Trophoblast cell (in vitro differentiated cells and primary cell): ENCODE measurements around the gene WDR7.

ENCODE experiments used
- DNase-seq, 2 donors: peaks; one replicate each; pipeline ENCODE4 v3.0.0-alpha.2; 2016
- H2AFZ ChIP-seq: 2 replicates; pipeline ENCODE4 v1.6.1; 2013; ENCODE audit warnings: low read length, moderate library complexity, mild to moderate bottlenecking; ENCODE audit not compliant: insufficient read depth, poor library complexity
- H2AK5ac ChIP-seq: 2 replicates; pipeline ENCODE4 v1.6.1; 2013; ENCODE audit warnings: mild to moderate bottlenecking, low read length
- H2BK120ac ChIP-seq: 2 replicates; pipeline ENCODE4 v1.6.1; 2013; ENCODE audit warnings: low read length, mild to moderate bottlenecking, moderate library complexity; ENCODE audit not compliant: insufficient read depth, poor library complexity
- H2BK12ac ChIP-seq: 2 replicates; pipeline ENCODE4 v1.6.1; 2013; ENCODE audit warnings: mild to moderate bottlenecking, low read length, moderate library complexity
- H2BK5ac ChIP-seq: 2 replicates; pipeline ENCODE4 v1.6.1; 2013; ENCODE audit warnings: low read length, low read depth, moderate library complexity, mild to moderate bottlenecking; ENCODE audit not compliant: poor library complexity
- H3K14ac ChIP-seq: 2 replicates; pipeline ENCODE4 v1.6.1; 2013; ENCODE audit warnings: mild to moderate bottlenecking, low read length
- H3K18ac ChIP-seq: 2 replicates; pipeline ENCODE4 v1.6.1; 2013; ENCODE audit warnings: mild to moderate bottlenecking, low read length
- H3K23ac ChIP-seq: 2 replicates; pipeline ENCODE4 v1.6.1; 2013; ENCODE audit warnings: low read length
- H3K27ac ChIP-seq: 2 replicates; pipeline ENCODE4 v1.5.1; 2013; ENCODE audit warnings: low read depth, mild to moderate bottlenecking, inconsistent platforms, low read length, moderate library complexity
- H3K27me3 ChIP-seq: 2 replicates; pipeline ENCODE4 v1.6.1; 2013; ENCODE audit warnings: inconsistent platforms, mild to moderate bottlenecking, low read length, moderate library complexity; ENCODE audit not compliant: insufficient read depth
- H3K36me3 ChIP-seq, 2 experiments: 1 replicate in 1 of 2; 2 replicates in 1 of 2; pipeline ENCODE4 v1.6.1; 2013; ENCODE audit warnings: low read length in 2 of 2, mild to moderate bottlenecking in 2 of 2, moderate library complexity in 1 of 2; ENCODE audit not compliant: insufficient read depth in 2 of 2, control insufficient read depth in 1 of 2
- H3K4ac ChIP-seq: 2 replicates; pipeline ENCODE4 v1.6.1; 2013; ENCODE audit warnings: low read depth, mild to moderate bottlenecking, low read length, moderate library complexity
- H3K4me1 ChIP-seq, 2 experiments: 1 replicate in 1 of 2; 2 replicates in 1 of 2; pipeline ENCODE4 v1.6.1; 2013; ENCODE audit warnings: low read length in 2 of 2, mild to moderate bottlenecking in 2 of 2, moderate library complexity in 1 of 2; ENCODE audit not compliant: insufficient read depth in 2 of 2, control insufficient read depth in 1 of 2
- H3K4me2 ChIP-seq: 2 replicates; pipeline ENCODE4 v1.6.1; 2013; ENCODE audit warnings: inconsistent platforms, mild to moderate bottlenecking, low read length, moderate library complexity
- H3K4me3 ChIP-seq: 2 replicates; pipeline ENCODE4 v1.5.1; 2013; ENCODE audit warnings: mild to moderate bottlenecking, low read depth, low read length, inconsistent platforms
- H3K79me1 ChIP-seq: one replicate; pipeline ENCODE4 v1.6.1; 2013; ENCODE audit warnings: low read length
- H3K79me2 ChIP-seq: 2 replicates; pipeline ENCODE4 v1.6.1; 2013; ENCODE audit warnings: low read length, mild to moderate bottlenecking; ENCODE audit not compliant: control insufficient read depth, insufficient read depth, poor library complexity
- H3K9ac ChIP-seq: 2 replicates; pipeline ENCODE4 v1.6.1; 2013; ENCODE audit warnings: mild to moderate bottlenecking, low read length
- H3K9me3 ChIP-seq: 2 replicates; pipeline ENCODE4 v1.6.1; 2013; ENCODE audit warnings: low read depth, mild to moderate bottlenecking, control low read depth, inconsistent platforms, low read length; ENCODE audit not compliant: insufficient read depth
- H4K12ac ChIP-seq: 2 replicates; pipeline ENCODE4 v1.6.1; 2013; ENCODE audit warnings: low read depth, mild to moderate bottlenecking, low read length, moderate library complexity
- H4K8ac ChIP-seq: 2 replicates; pipeline ENCODE4 v1.6.1; 2013; ENCODE audit warnings: low read depth, mild to moderate bottlenecking, low read length, moderate library complexity
- H4K91ac ChIP-seq: one replicate; pipeline ENCODE4 v1.6.1; 2013; ENCODE audit warnings: low read depth, mild to moderate bottlenecking, low read length, moderate library complexity
- whole genome bisulfite sequencing: extraction: QIAGEN DNeasy Blood & Tissue Kit; methylation state at CpG from one replicate; pipeline ENCODE4 v1.1.7; 2013; ENCODE audit warnings: missing lambda C conversion rate; ENCODE audit not compliant: insufficient read length, insufficient coverage; ENCODE audit errors: extremely low coverage; 5-methylcytosine and 5-hydroxymethylcytosine counted together

Gene WDR7

GRCh38 chr18:56983275-56983992 lies 332.3 kb downstream of the WDR7 start:
- Histone ChIP-seq H3K4me3 (no peak overlapping the region), H2BK120ac (no peak overlapping the region), H4K12ac (no peak overlapping the region), H3K27me3 (no peaks in the 10 kb centered on the region), H2BK5ac (no peak overlapping the region), H3K14ac (no peak overlapping the region), H3K27ac (no peak overlapping the region), H2AFZ (no peak overlapping the region), H3K4ac (no peak overlapping the region), H3K79me1 (no peaks in the 10 kb centered on the region), H4K8ac (no peak overlapping the region), H3K18ac (no peak overlapping the region), H3K4me2 (no peak overlapping the region), H2AK5ac (no peak overlapping the region), H3K4me1 (no peaks in the 10 kb centered on the region), H3K23ac (no peak overlapping the region), H4K91ac (no peak overlapping the region), H2BK12ac (no peak overlapping the region), H3K9me3 (no peaks in the 10 kb centered on the region), H3K36me3 (no peaks in the 10 kb centered on the region), H3K9ac (no peak overlapping the region), H3K79me2 (no peaks in the 10 kb centered on the region)
- DNase-seq: no peak
- no CpG with 5 or more reads among the region's 1 CpG for WGBS

GRCh38 chr18:56984731-56985130 lies 333.6 kb downstream of the WDR7 start:
- DNase-seq: no peak
- Histone ChIP-seq H3K23ac (no peak overlapping the region), H2BK120ac (no peak overlapping the region), H2AK5ac (no peak overlapping the region), H2AFZ (no peak overlapping the region), H3K79me2 (no peaks in the 10 kb centered on the region), H3K9me3 (no peaks in the 10 kb centered on the region), H3K4me2 (no peak overlapping the region), H3K9ac (no peak overlapping the region), H3K27ac (no peak overlapping the region), H3K14ac (no peak overlapping the region), H3K4ac (no peak overlapping the region), H3K27me3 (no peaks in the 10 kb centered on the region), H3K18ac (no peak overlapping the region), H3K36me3 (no peaks in the 10 kb centered on the region), H4K91ac (no peak overlapping the region), H4K12ac (no peak overlapping the region), H3K4me3 (no peak overlapping the region), H2BK12ac (no peak overlapping the region), H2BK5ac (no peak overlapping the region), H3K4me1 (no peaks in the 10 kb centered on the region), H3K79me1 (no peaks in the 10 kb centered on the region), H4K8ac (no peak overlapping the region)
- no CpG with 5 or more reads among the region's 5 CpGs for WGBS

- no peaks in the 10 kb centered on the region for H3K4me1 ChIP-seq
- no peak overlapping the region for H2BK120ac ChIP-seq
- H2BK5ac ChIP-seq: no peak overlapping the region
- no peak overlapping the region for H3K14ac ChIP-seq
- H3K23ac ChIP-seq: no peak overlapping the region
- H3K18ac ChIP-seq: no peak overlapping the region
- H3K4me2 ChIP-seq: no peak overlapping the region
- no peak overlapping the region for H4K12ac ChIP-seq
- WGBS: no CpG with 5 or more reads among the region's 2 CpGs
- H3K79me1 ChIP-seq: no peaks in the 10 kb centered on the region
- H3K36me3 ChIP-seq: no peaks in the 10 kb centered on the region
- no peaks in the 10 kb centered on the region for H3K9me3 ChIP-seq
- no peak overlapping the region for H2AK5ac ChIP-seq
- H2AFZ ChIP-seq: no peak overlapping the region
- no peak overlapping the region for H3K4ac ChIP-seq
- H3K27ac ChIP-seq: no peak overlapping the region
- no peaks in the 10 kb centered on the region for H3K79me2 ChIP-seq
- H3K27me3 ChIP-seq: no peaks in the 10 kb centered on the region
- H3K9ac ChIP-seq: no peak overlapping the region
- no peak overlapping the region for H2BK12ac ChIP-seq
- no peak overlapping the region for H3K4me3 ChIP-seq
- DNase-seq: no peak
- no peak overlapping the region for H4K91ac ChIP-seq
- H4K8ac ChIP-seq: no peak overlapping the region
Observed at GRCh38 chr18:56986829-56987228, 335.7 kb downstream of the WDR7 start.

GRCh38 chr18:56987236-56987635 lies 336.1 kb downstream of the WDR7 start:
- Histone ChIP-seq H3K36me3 (no peaks in the 10 kb centered on the region), H2BK120ac (no peak overlapping the region), H4K8ac (no peak overlapping the region), H2BK5ac (no peak overlapping the region), H3K4me3 (no peak overlapping the region), H3K79me2 (no peaks in the 10 kb centered on the region), H3K4ac (no peak overlapping the region), H4K12ac (no peak overlapping the region), H3K9ac (no peak overlapping the region), H3K27me3 (no peaks in the 10 kb centered on the region), H3K4me1 (no peaks in the 10 kb centered on the region), H3K9me3 (no peaks in the 10 kb centered on the region), H3K79me1 (no peaks in the 10 kb centered on the region), H2AK5ac (no peak overlapping the region), H3K18ac (no peak overlapping the region), H3K4me2 (no peak overlapping the region), H4K91ac (no peak overlapping the region), H3K23ac (no peak overlapping the region), H3K14ac (no peak overlapping the region), H2AFZ (no peak overlapping the region), H3K27ac (no peak overlapping the region), H2BK12ac (no peak overlapping the region)
- no CpG with 5 or more reads among the region's 5 CpGs for whole genome bisulfite sequencing
- no peak for DNase-seq
